Astrocyte (in vitro differentiated cells and primary cell): ENCODE results near the gene ASCL5. TPM values are rescaled to one million over a fixed set of nuclear protein-coding genes. Genes with fewer than 3 reads are reported as not detected.

ENCODE experiments used
- DNase-seq: peaks from one replicate; pipeline ENCODE4 v3.0.0-alpha.2; 2010; ENCODE audit warnings: low read depth
- FAIRE-seq: peaks from 2 replicates; lab custom pipeline; 2011; peaks lifted over from hg19 to GRCh38; lab: Jason Lieb, UNC
- H2AFZ ChIP-seq: 2 replicates; pipeline ENCODE4 v1.6.0; 2012; ENCODE audit warnings: low read depth, low read length, inconsistent platforms
- H3K27ac ChIP-seq: 2 replicates; pipeline ENCODE4 v1.5.1; 2011; ENCODE audit warnings: low read depth, low read length, inconsistent platforms
- H3K27me3 ChIP-seq: 2 replicates; pipeline ENCODE4 v1.6.0; 2011; ENCODE audit warnings: low read length, inconsistent platforms; ENCODE audit not compliant: insufficient read depth
- H3K36me3 ChIP-seq: 2 replicates; pipeline ENCODE4 v1.5.1; 2011; ENCODE audit warnings: low read length, inconsistent platforms; ENCODE audit not compliant: insufficient read depth
- H3K4me1 ChIP-seq: 2 replicates; pipeline ENCODE4 v1.5.1; 2011; ENCODE audit warnings: low read length, inconsistent platforms; ENCODE audit not compliant: insufficient read depth
- H3K4me2 ChIP-seq: 2 replicates; pipeline ENCODE4 v1.6.0; 2012; ENCODE audit warnings: low read length, inconsistent platforms
- H3K4me3 ChIP-seq: 2 replicates; pipeline ENCODE4 v1.5.1; 2011; ENCODE audit warnings: low read depth, mild to moderate bottlenecking, low read length, inconsistent platforms; ENCODE audit not compliant: insufficient read depth
- H3K79me2 ChIP-seq: 2 replicates; pipeline ENCODE4 v1.6.0; 2012; ENCODE audit warnings: mild to moderate bottlenecking, low read length, inconsistent platforms; ENCODE audit not compliant: insufficient read depth
- H3K9ac ChIP-seq: 2 replicates; pipeline ENCODE4 v1.6.0; 2012; ENCODE audit warnings: mild to moderate bottlenecking, low read length, inconsistent platforms
- H3K9me3 ChIP-seq: 2 replicates; pipeline ENCODE4 v1.5.1; 2012; ENCODE audit warnings: low read depth, mild to moderate bottlenecking, low read length, inconsistent platforms; ENCODE audit not compliant: insufficient read depth
- H4K20me1 ChIP-seq: 2 replicates; pipeline ENCODE4 v1.6.0; 2012; ENCODE audit warnings: low read length, inconsistent platforms; ENCODE audit not compliant: insufficient read depth
- H3K27ac Mint-ChIP-seq: one replicate; pipeline ENCODE4 v1.8.0; 2021; ENCODE audit warnings: mild to moderate bottlenecking, mixed read lengths; ENCODE audit not compliant: unreplicated experiment
- H3K27me3 Mint-ChIP-seq: one replicate; pipeline ENCODE4 v1.8.0; 2021; ENCODE audit warnings: low read depth, mixed read lengths; ENCODE audit not compliant: unreplicated experiment
- H3K36me3 Mint-ChIP-seq: one replicate; pipeline ENCODE4 v1.8.0; 2021; ENCODE audit warnings: low read depth, mixed read lengths; ENCODE audit not compliant: unreplicated experiment
- H3K4me1 Mint-ChIP-seq: one replicate; pipeline ENCODE4 v1.8.0; 2021; ENCODE audit warnings: low read depth, mixed read lengths; ENCODE audit not compliant: unreplicated experiment
- H3K4me3 Mint-ChIP-seq: one replicate; pipeline ENCODE4 v1.8.0; 2021; ENCODE audit warnings: mild to moderate bottlenecking, moderate library complexity, mixed read lengths; ENCODE audit not compliant: unreplicated experiment
- H3K9me3 Mint-ChIP-seq: one replicate; pipeline ENCODE4 v1.8.0; 2021; ENCODE audit warnings: mild to moderate bottlenecking, mixed read lengths; ENCODE audit not compliant: unreplicated experiment
- EZH2 ChIP-seq: IDR thresholded peaks from 2 replicates; pipeline ENCODE4 v1.6.1; 2012; ENCODE audit warnings: mild to moderate bottlenecking, low read length, inconsistent platforms; ENCODE audit not compliant: insufficient read depth
- total RNA-seq: library from RNA; stranded (reverse); gene quantifications from 2 replicates; pipeline ENCODE4 v1.2.1, GENCODE V29; 2021
- TF ChIP-seq, protein P1 (sequence below): IDR thresholded peaks from 2 replicates; pipeline ENCODE4 v1.5.1; 2011; ENCODE audit warnings: low read depth, mild to moderate bottlenecking, inconsistent platforms, low read length, moderate library complexity; ENCODE audit not compliant: insufficient read depth

Gene ASCL5
- total RNA-seq, 1 donor from 2014 or later, result not detected

DNA sequence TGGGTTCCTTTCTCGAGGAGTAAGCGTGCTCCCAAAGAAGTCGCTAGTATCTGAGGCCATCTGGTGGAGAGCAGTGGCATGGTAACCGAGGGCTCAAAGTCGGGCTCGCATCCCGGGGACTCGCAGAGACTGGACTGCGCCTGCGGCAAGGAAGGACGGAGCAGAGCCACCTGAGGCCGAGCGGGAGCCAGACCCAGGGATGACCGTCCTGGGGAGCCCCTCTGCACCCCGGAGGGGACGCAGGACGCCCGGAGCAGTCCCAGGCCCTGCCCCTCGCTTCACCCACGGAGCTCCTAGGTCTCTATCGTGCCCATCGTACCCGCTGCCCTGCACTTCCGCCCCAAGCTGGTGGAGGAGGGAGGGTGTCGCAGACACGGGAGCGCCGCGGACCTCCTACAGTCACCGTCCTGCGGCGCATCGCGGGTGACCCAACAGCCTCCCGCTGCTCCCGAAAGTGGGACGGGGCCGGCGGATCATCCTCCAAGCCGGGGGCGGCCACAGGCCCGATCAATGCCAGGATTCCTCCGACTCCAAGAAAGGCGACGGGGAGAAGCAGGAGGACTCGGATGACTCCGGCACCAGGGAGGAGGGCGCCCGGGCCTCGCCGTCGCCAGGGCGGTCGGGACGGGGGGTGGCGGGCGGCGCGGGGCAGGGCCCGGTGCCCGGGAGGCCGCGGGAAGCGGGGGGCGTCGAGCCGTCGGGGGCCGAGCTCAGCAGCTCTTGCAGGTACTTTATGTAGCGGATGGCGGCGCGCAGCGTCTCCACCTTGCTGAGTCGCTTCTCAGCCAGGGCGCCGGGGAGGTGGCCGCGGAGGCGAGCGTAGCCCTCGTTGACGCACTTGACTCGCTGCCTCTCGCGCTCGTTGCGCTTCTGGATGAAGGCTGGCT is 12.5 kb downstream of the ASCL5 start:
- Histone ChIP-seq H3K4me2 (peak overlapping the region; percentile 95), H3K27ac (no peak overlapping the region), H3K4me1 (peaks cover 4% of the 10 kb centered on the region), H3K79me2 (no peaks in the 10 kb centered on the region), H2AFZ (peak overlapping the region; percentile 93), H4K20me1 (no peaks in the 10 kb centered on the region), H3K9me3 (no peaks in the 10 kb centered on the region), H3K9ac (peak overlapping the region; percentile 56), H3K36me3 (no peaks in the 10 kb centered on the region), H3K4me3 (peak overlapping the region; percentile 68), H3K27me3 (peaks cover 29% of the 10 kb centered on the region)
- Mint-ChIP-seq H3K4me1 (peaks cover 4% of the 10 kb centered on the region), H3K9me3 (peaks cover 5% of the 10 kb centered on the region), H3K27ac (no peak overlapping the region), H3K36me3 (no peaks in the 10 kb centered on the region), H3K4me3 (peak overlapping the region; percentile 82), H3K27me3 (peaks cover 35% of the 10 kb centered on the region)
- FAIRE-seq (peak; percentile 82), DNase-seq (peak; percentile 76)
- peak; percentile 81 for TF ChIP-seq EZH2
- TF ChIP-seq, protein P1, sequence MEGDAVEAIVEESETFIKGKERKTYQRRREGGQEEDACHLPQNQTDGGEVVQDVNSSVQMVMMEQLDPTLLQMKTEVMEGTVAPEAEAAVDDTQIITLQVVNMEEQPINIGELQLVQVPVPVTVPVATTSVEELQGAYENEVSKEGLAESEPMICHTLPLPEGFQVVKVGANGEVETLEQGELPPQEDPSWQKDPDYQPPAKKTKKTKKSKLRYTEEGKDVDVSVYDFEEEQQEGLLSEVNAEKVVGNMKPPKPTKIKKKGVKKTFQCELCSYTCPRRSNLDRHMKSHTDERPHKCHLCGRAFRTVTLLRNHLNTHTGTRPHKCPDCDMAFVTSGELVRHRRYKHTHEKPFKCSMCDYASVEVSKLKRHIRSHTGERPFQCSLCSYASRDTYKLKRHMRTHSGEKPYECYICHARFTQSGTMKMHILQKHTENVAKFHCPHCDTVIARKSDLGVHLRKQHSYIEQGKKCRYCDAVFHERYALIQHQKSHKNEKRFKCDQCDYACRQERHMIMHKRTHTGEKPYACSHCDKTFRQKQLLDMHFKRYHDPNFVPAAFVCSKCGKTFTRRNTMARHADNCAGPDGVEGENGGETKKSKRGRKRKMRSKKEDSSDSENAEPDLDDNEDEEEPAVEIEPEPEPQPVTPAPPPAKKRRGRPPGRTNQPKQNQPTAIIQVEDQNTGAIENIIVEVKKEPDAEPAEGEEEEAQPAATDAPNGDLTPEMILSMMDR, result peak; percentile 57

DNA sequence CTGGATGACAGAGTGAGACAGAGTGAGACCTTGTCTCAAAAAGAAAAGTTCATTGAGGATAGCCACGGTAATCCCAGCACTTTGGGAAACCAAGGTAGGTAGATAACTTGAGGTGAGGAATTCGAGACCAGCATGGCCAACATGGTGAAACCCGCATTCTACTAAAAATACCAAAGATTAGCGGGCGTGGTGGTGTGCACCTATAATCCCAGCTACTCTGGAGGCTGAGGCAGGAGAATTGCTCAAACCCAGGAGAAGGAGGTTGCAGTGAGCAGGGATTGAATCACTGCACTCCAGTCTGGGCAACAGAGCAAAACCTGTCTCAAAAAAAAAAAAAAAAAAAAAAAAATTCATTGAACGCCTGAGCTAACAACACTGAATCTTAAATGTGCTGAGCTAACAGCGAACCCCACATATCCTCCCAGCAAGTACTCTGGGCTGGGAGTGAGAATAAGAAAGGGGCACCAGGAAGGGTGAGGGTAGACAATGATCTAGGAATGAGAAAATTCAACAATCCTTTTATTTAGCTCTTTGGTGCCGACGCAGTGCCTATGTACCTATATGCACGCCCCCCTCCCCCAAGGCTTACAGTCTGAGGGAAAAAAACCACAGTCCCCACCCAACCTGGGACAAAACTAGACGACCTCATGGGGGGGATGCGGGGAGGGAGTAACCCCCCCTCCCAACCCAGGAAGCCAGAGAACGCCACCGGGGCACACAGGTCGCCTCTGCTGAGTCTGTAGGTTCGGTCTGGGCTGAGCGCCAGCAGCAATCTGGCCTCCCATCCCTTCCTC is 13.3 kb downstream of the ASCL5 start:
- peak overlapping the region; percentile 93 for H2AFZ ChIP-seq
- H3K9me3 ChIP-seq, result no peaks in the 10 kb centered on the region
- TF ChIP-seq, protein P1, result no peak
- no peak for TF ChIP-seq EZH2
- Mint-ChIP-seq H3K27ac (no peak overlapping the region), H3K4me1 (peaks cover 4% of the 10 kb centered on the region), H3K4me3 (peak overlapping the region; percentile 82), H3K9me3 (peaks cover 5% of the 10 kb centered on the region), H3K27me3 (peaks cover 35% of the 10 kb centered on the region), H3K36me3 (no peaks in the 10 kb centered on the region)
- H3K79me2 ChIP-seq, result no peaks in the 10 kb centered on the region
- H3K4me3 ChIP-seq, result peak overlapping the region; percentile 68
- peaks cover 24% of the 10 kb centered on the region for H3K27me3 ChIP-seq
- H4K20me1 ChIP-seq, result no peaks in the 10 kb centered on the region
- DNase-seq, result no peak
- FAIRE-seq, result no peak
- H3K4me1 ChIP-seq, result peaks cover 4% of the 10 kb centered on the region
- H3K27ac ChIP-seq, result no peak overlapping the region
- no peak overlapping the region for H3K9ac ChIP-seq
- H3K36me3 ChIP-seq, result no peaks in the 10 kb centered on the region
- peak overlapping the region; percentile 95 for H3K4me2 ChIP-seq
